Mesendoderm (in vitro differentiated cells): ENCODE results near the gene SPATA7.
A peak's percentile ranks its signal among the peaks of the same experiment; 100 is the strongest.

Experiments used
- DNase-seq: peaks from one replicate; pipeline ENCODE4 v3.0.0; 2013
- H2AK5ac ChIP-seq: 2 replicates; pipeline ENCODE4 v1.6.1; 2013; ENCODE audit warnings: low read length, inconsistent platforms
- H2BK120ac ChIP-seq: 2 replicates; pipeline ENCODE4 v1.6.1; 2013; ENCODE audit warnings: low read depth, mild to moderate bottlenecking, low read length, moderate library complexity, mixed read lengths
- H2BK15ac ChIP-seq: replicated peaks from 2 replicates; pipeline ENCODE4 v1.6.1; 2013; ENCODE audit warnings: low read depth, mild to moderate bottlenecking, moderate library complexity
- H2BK5ac ChIP-seq: 2 replicates; pipeline ENCODE4 v1.6.1; 2013; ENCODE audit warnings: low read length, inconsistent platforms
- H3K18ac ChIP-seq: 2 replicates; pipeline ENCODE4 v1.6.1; 2013; ENCODE audit warnings: mild to moderate bottlenecking, low read length, mixed read lengths
- H3K23ac ChIP-seq: one replicate; pipeline ENCODE4 v1.6.1; 2013; ENCODE audit warnings: low read length
- H3K27ac ChIP-seq: 2 replicates; pipeline ENCODE4 v1.5.1; 2013; ENCODE audit warnings: low read depth, mild to moderate bottlenecking, inconsistent platforms, low read length, moderate library complexity
- H3K27me3 ChIP-seq: 2 replicates; pipeline ENCODE4 v1.6.1; 2013; ENCODE audit warnings: low read length, control low read depth, mild to moderate bottlenecking, inconsistent platforms; ENCODE audit not compliant: insufficient read depth, poor library complexity
- H3K36me3 ChIP-seq: 2 replicates; pipeline ENCODE4 v1.6.1; 2013; ENCODE audit warnings: low read length, inconsistent platforms; ENCODE audit not compliant: control insufficient read depth, insufficient read depth
- H3K4ac ChIP-seq: one replicate; pipeline ENCODE4 v1.6.1; 2013; ENCODE audit warnings: low read depth, mild to moderate bottlenecking, low read length, moderate library complexity
- H3K4me1 ChIP-seq: 2 replicates; pipeline ENCODE4 v1.6.1; 2013; ENCODE audit warnings: low read depth, low read length, inconsistent platforms; ENCODE audit not compliant: control insufficient read depth
- H3K4me2 ChIP-seq: 2 replicates; pipeline ENCODE4 v1.6.1; 2013; ENCODE audit warnings: low read length
- H3K4me3 ChIP-seq: 2 replicates; pipeline ENCODE4 v1.5.1; 2013; ENCODE audit warnings: mild to moderate bottlenecking, low read length
- H3K56ac ChIP-seq: one replicate; pipeline ENCODE4 v1.6.1; 2013; ENCODE audit warnings: low read length
- H3K79me1 ChIP-seq: 2 replicates; pipeline ENCODE4 v1.6.1; 2013; ENCODE audit warnings: low read length, inconsistent platforms
- H3K79me2 ChIP-seq: 2 replicates; pipeline ENCODE4 v1.6.1; 2013; ENCODE audit warnings: mild to moderate bottlenecking, low read length; ENCODE audit not compliant: control insufficient read depth, insufficient read depth
- H3K9ac ChIP-seq: 2 replicates; pipeline ENCODE4 v1.6.1; 2013; ENCODE audit warnings: low read length, inconsistent platforms
- H4K5ac ChIP-seq: one replicate; pipeline ENCODE4 v1.6.1; 2013; ENCODE audit warnings: low read length
- H4K8ac ChIP-seq: one replicate; pipeline ENCODE4 v1.6.1; 2013; ENCODE audit warnings: low read depth, mild to moderate bottlenecking, control low read depth, low read length, moderate library complexity
- WGBS: extraction: QIAGEN DNeasy Blood & Tissue Kit; methylation state at CpG from one replicate; pipeline ENCODE4 v1.1.7; 2013; ENCODE audit warnings: low lambda C conversion rate, missing lambda C conversion rate; ENCODE audit not compliant: insufficient coverage; ENCODE audit errors: extremely low coverage; 5-methylcytosine and 5-hydroxymethylcytosine counted together

Gene SPATA7

GRCh38 chr14:88384718-88385117 lies 739 bp upstream of the SPATA7 start:
- WGBS, result no CpG with 5 or more reads among the region's 3 CpGs

GRCh38 chr14:88386256-88386794 lies 868 bp downstream of the SPATA7 start:
- no peak overlapping the region for H2BK15ac ChIP-seq
- no peak overlapping the region for H3K27ac ChIP-seq
- no peak overlapping the region for H3K56ac ChIP-seq
- no peak overlapping the region for H3K4ac ChIP-seq
- no peaks in the 10 kb centered on the region for H3K36me3 ChIP-seq
- H3K27me3 ChIP-seq, result no peaks in the 10 kb centered on the region
- H3K4me1 ChIP-seq, result no peaks in the 10 kb centered on the region
- no peak overlapping the region for H2BK120ac ChIP-seq
- no peaks in the 10 kb centered on the region for H3K79me1 ChIP-seq
- peak overlapping the region; percentile 87 for H3K4me2 ChIP-seq
- H3K79me2 ChIP-seq, result no peaks in the 10 kb centered on the region
- no peak overlapping the region for H2BK5ac ChIP-seq
- H3K23ac ChIP-seq, result no peak overlapping the region
- H4K8ac ChIP-seq, result no peak overlapping the region
- no peak overlapping the region for H4K5ac ChIP-seq
- H3K9ac ChIP-seq, result peak overlapping the region; percentile 84
- no peak overlapping the region for H2AK5ac ChIP-seq
- no peak overlapping the region for H3K4me3 ChIP-seq
- H3K18ac ChIP-seq, result no peak overlapping the region
- no peak for DNase-seq
- no CpG with 5 or more reads among the region's 9 CpGs for WGBS

More at GRCh38 chr14:88384718-88385117, 739 bp upstream of the SPATA7 start:
- no peak overlapping the region for H4K8ac ChIP-seq
- H3K36me3 ChIP-seq, result no peaks in the 10 kb centered on the region
- H3K27ac ChIP-seq, result no peak overlapping the region
- H2BK120ac ChIP-seq, result no peak overlapping the region
- H3K4me1 ChIP-seq, result no peaks in the 10 kb centered on the region
- H2BK5ac ChIP-seq, result no peak overlapping the region
- no peaks in the 10 kb centered on the region for H3K27me3 ChIP-seq
- no peak for DNase-seq
- no peak overlapping the region for H2BK15ac ChIP-seq
- H3K4ac ChIP-seq, result no peak overlapping the region
- peak overlapping the region; percentile 2 for H3K4me2 ChIP-seq
- H3K56ac ChIP-seq, result no peak overlapping the region
- no peak overlapping the region for H3K23ac ChIP-seq
- no peaks in the 10 kb centered on the region for H3K79me2 ChIP-seq
- peak overlapping the region; percentile 82 for H3K9ac ChIP-seq
- H2AK5ac ChIP-seq, result no peak overlapping the region
- H3K4me3 ChIP-seq, result no peak overlapping the region
- H3K18ac ChIP-seq, result no peak overlapping the region
- H4K5ac ChIP-seq, result no peak overlapping the region
- no peaks in the 10 kb centered on the region for H3K79me1 ChIP-seq

- Histone ChIP-seq H3K79me1 (no peaks in the 10 kb centered on the region), H3K18ac (no peak overlapping the region), H3K27me3 (no peaks in the 10 kb centered on the region), H4K8ac (no peak overlapping the region), H2BK15ac (no peak overlapping the region), H3K79me2 (no peaks in the 10 kb centered on the region), H3K23ac (no peak overlapping the region), H4K5ac (no peak overlapping the region), H3K9ac (no peak overlapping the region), H3K4ac (no peak overlapping the region), H3K4me2 (no peak overlapping the region), H3K36me3 (no peaks in the 10 kb centered on the region), H3K56ac (no peak overlapping the region), H3K27ac (no peak overlapping the region), H2BK5ac (no peak overlapping the region), H3K4me1 (no peaks in the 10 kb centered on the region), H2AK5ac (no peak overlapping the region), H3K4me3 (no peak overlapping the region), H2BK120ac (no peak overlapping the region)
- WGBS, result no CpG with 5 or more reads among the region's 6 CpGs
- no peak for DNase-seq
Observed at GRCh38 chr14:88388741-88389282, 3.4 kb downstream of the SPATA7 start.

GRCh38 chr14:88392609-88393008 lies 7.2 kb downstream of the SPATA7 start:
- no peak overlapping the region for H4K5ac ChIP-seq
- no peak overlapping the region for H2BK15ac ChIP-seq
- H3K4me1 ChIP-seq, result no peaks in the 10 kb centered on the region
- no peak for DNase-seq
- H2AK5ac ChIP-seq, result no peak overlapping the region
- H3K23ac ChIP-seq, result no peak overlapping the region
- H3K4me2 ChIP-seq, result no peak overlapping the region
- H3K79me1 ChIP-seq, result no peaks in the 10 kb centered on the region
- WGBS, result no CpG with 5 or more reads among the region's 2 CpGs
- no peaks in the 10 kb centered on the region for H3K79me2 ChIP-seq
- no peak overlapping the region for H2BK5ac ChIP-seq
- no peaks in the 10 kb centered on the region for H3K27me3 ChIP-seq
- H4K8ac ChIP-seq, result no peak overlapping the region
- no peak overlapping the region for H2BK120ac ChIP-seq
- no peak overlapping the region for H3K27ac ChIP-seq
- no peak overlapping the region for H3K18ac ChIP-seq
- H3K4me3 ChIP-seq, result no peak overlapping the region
- no peak overlapping the region for H3K4ac ChIP-seq
- no peaks in the 10 kb centered on the region for H3K36me3 ChIP-seq
- H3K56ac ChIP-seq, result no peak overlapping the region
- H3K9ac ChIP-seq, result no peak overlapping the region

- no CpG with 5 or more reads among the region's 5 CpGs for WGBS
- DNase-seq, result peak; percentile 41
- H2BK120ac ChIP-seq, result no peak overlapping the region
- H3K18ac ChIP-seq, result no peak overlapping the region
- H4K5ac ChIP-seq, result no peak overlapping the region
- no peak overlapping the region for H3K4me3 ChIP-seq
- H2BK5ac ChIP-seq, result no peak overlapping the region
- H3K79me1 ChIP-seq, result no peaks in the 10 kb centered on the region
- H3K79me2 ChIP-seq, result no peaks in the 10 kb centered on the region
- H3K23ac ChIP-seq, result no peak overlapping the region
- no peak overlapping the region for H3K4me2 ChIP-seq
- no peaks in the 10 kb centered on the region for H3K36me3 ChIP-seq
- H3K56ac ChIP-seq, result no peak overlapping the region
- H3K9ac ChIP-seq, result no peak overlapping the region
- no peak overlapping the region for H3K27ac ChIP-seq
- no peak overlapping the region for H4K8ac ChIP-seq
- H2AK5ac ChIP-seq, result no peak overlapping the region
- H3K4me1 ChIP-seq, result no peaks in the 10 kb centered on the region
- no peaks in the 10 kb centered on the region for H3K27me3 ChIP-seq
- H3K4ac ChIP-seq, result no peak overlapping the region
- no peak overlapping the region for H2BK15ac ChIP-seq
Observed at GRCh38 chr14:88411039-88411438, 25.6 kb downstream of the SPATA7 start.

GRCh38 chr14:88417594-88417993 lies 32.1 kb downstream of the SPATA7 start:
- no peak overlapping the region for H3K4me2 ChIP-seq
- H2BK120ac ChIP-seq, result no peak overlapping the region
- H3K79me1 ChIP-seq, result no peaks in the 10 kb centered on the region
- H3K4me1 ChIP-seq, result no peaks in the 10 kb centered on the region
- H3K36me3 ChIP-seq, result no peaks in the 10 kb centered on the region
- no peak overlapping the region for H3K27ac ChIP-seq
- H3K18ac ChIP-seq, result no peak overlapping the region
- no peak overlapping the region for H3K56ac ChIP-seq
- H3K27me3 ChIP-seq, result no peaks in the 10 kb centered on the region
- no peak overlapping the region for H2AK5ac ChIP-seq
- H3K23ac ChIP-seq, result no peak overlapping the region
- no peak for DNase-seq
- H2BK15ac ChIP-seq, result no peak overlapping the region
- no peak overlapping the region for H3K9ac ChIP-seq
- no peak overlapping the region for H4K8ac ChIP-seq
- no peak overlapping the region for H3K4ac ChIP-seq
- H4K5ac ChIP-seq, result no peak overlapping the region
- no peak overlapping the region for H3K4me3 ChIP-seq
- H3K79me2 ChIP-seq, result no peaks in the 10 kb centered on the region
- H2BK5ac ChIP-seq, result no peak overlapping the region
